Stimulated activated CD8-positive, alpha-beta memory T cell treated with anti-CD3 and anti-CD28 coated beads, Interleukin-7, amount 100 ng/mL, for 4 hours (primary cell): ENCODE measurements around the gene PIP5KL1.

ENCODE experiments used
- DNase-seq, 2 donors: peaks; one replicate each; pipeline ENCODE4 v3.0.0-alpha.2; 2020; ENCODE audit warnings: low read depth in 2 of 2

PIP5KL1 gene

GRCh38 chr9:127931092-127931881, 710 bp upstream of the PIP5KL1 start:
- no peak for DNase-seq

GRCh38 chr9:127929625-127929979, 975 bp downstream of the PIP5KL1 start:
- no peak for DNase-seq

- no peak for DNase-seq
Measured at GRCh38 chr9:127928676-127929624, 1.6 kb downstream of the PIP5KL1 start.

- DNase-seq = no peak
Measured at GRCh38 chr9:127927988-127928675, 2.4 kb downstream of the PIP5KL1 start.

DNA sequence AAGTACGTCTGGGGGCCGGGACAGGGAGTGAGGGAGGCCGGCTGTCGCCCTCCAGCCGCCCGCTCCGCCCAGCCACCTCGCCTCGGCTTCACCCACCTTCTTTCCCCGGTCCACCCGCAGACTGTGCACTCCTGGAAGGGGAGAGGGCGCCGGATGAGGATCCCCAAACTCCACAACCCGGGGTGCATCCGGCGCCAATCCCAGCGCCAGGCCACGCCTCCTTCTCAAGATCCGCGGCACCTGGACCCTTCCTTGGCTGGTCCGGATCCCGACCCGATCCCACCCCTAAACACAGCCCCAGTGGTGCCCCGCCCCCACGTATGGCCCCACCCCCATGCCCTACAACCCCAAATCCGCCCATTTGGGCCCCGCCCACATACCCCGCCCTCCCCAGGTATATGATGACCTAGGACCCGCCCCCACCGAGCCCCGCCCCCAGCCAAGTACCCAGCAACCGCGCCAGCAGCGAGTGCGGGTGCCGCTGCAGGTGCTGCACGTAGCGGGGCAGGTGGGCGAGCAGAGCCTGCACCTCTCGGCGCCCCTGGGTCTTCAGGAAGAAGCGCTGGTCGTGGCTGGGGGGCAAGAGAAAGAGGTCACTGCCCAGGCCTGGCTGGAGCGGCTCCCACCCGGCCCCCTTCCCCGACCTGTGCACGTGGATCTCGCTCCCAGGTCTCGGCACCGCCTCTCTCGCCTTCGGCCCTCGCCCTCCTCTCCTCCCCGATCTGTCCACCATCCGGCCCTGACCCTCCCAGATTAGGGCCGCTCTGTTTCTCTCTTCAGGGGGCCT, 3.2 kb downstream of the PIP5KL1 start:
- peak; percentile 60 to 68 for DNase-seq

DNA sequence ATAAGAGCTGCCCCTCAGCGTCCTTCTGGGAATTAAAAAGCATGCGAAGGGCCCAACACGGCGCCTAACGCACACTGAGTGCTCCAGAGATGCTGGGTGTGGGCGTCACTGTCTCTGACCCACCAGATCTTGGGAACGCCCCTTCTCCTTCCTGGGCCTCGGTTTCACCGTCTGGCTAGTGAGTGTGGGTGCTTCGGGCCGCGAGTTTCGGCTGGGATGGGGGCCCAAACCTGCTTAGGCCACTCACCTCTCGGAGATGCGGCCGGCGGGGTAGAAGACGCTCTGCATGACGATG, 3.7 kb downstream of the PIP5KL1 start:
- DNase-seq = no peak

DNA sequence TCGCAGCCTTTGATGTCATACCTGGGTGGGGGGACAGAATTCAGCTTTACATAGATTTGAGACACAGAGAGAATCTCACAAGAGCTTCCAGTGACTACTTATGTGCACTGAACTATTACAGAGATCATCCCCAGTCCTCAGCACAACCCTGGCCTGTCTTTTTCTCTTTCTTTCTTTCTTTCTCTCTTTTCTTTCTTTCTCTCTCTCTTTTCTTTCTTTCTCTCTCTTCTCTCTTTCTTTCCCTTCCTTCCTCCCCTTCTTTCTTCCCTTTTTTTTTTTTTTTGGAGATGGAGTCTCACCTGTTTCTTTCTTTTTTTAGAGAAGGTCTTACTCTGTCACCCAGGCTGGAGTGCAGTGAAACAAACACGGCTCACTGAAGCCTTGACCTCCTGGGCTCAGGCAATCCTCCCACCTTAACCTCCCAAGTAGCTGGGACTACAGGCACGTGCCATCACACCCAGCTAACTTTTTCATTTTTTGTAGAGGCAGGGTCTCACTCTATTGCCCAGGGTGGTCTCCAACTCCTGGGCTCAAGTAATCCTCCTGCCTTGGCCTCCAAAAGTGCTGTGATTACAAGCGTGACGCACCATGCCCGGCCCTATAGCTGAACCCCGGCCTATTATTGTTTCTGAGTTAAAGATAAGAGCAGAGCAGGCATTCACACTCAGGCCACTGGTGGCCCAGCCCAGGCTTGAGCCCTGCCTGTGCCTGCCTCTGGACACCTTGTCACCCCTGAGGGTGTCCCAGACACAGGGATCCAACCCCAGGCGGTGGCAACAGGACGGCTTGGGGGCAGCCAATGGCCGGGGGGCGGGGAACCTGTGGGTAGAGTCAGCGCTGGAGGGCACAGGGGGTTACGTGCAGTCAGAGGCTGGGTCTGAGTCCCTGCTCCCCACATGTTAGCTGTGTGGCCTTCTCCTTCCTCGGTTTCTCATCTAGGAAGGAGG, 4.3 kb downstream of the PIP5KL1 start:
- no peak for DNase-seq

- DNase-seq = no peak
Measured at GRCh38 chr9:127924736-127925444, 5.7 kb downstream of the PIP5KL1 start.

DNA sequence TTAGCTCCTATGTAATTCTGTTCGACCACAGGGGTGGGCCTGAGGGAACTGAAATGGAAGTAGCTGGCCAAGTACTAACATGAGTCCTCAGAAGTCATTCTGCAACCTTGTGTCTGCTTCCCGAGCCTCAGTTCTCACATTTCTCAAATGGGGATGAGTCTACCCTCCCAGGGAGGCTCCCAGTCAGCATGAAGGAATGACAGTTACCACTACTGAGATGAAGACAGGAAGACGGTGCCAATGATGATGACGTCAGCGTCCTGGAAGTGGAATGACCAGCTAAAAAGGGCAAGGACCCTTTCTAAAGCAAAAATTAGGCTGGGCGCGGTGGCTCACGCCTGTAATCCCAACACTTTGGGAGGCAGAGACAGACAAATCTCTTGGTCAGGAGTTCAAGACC, 6.8 kb downstream of the PIP5KL1 start:
- DNase-seq = no peak

DNA sequence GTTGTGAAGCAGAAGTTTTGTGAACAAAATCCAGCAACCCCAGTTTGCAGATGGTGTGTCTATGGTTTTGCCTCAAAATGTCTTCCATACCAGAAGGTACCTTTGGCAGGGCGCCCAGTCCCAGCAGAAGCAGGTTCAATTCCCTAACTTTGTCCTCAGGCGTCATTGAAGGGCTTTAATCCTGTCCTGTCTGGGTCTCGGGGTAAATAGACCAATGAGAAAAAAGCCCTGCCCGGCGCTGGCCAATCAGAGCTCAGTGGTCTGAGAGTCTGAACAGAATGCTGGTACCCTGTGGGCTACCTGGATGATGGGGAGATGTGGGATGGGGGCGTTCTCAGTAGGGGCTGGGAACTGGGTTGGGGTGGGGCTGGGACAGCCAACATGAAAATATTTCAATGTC, 7.5 kb downstream of the PIP5KL1 start:
- DNase-seq = no peak

- DNase-seq = peak; percentile 60 to 61
Measured at GRCh38 chr9:127921557-127922120, 8.9 kb downstream of the PIP5KL1 start.

- no peak for DNase-seq
Measured at GRCh38 chr9:127920794-127921193, 9.8 kb downstream of the PIP5KL1 start.

DNA sequence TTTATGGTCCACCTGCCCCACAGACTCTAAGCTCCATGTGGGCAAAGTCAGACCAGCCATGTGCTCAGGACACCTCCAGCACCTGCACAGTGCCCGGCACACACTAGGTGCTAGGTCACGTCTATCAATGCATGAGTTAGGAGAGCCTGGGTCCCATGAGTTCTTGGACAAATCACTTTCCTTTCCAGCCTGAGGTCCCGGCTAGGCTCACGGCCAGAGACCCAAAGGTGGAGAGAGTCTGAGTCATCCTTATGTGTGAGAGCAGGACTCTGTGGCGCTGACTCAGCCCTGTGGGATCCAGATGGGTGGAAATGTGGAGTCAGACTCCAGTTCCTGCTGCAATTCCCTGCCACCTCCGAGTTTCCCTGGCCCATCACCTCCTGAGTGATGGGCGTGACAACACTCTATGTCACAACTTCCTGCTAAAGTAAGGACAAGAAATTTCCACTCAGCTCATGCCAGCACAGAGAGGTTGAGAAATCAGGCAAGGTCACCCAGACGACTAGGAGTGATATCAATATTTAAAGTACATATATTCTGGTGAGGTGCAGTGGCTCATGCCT, 11.2 kb downstream of the PIP5KL1 start:
- DNase-seq = no peak

GRCh38 chr9:127918183-127919107, 12.1 kb downstream of the PIP5KL1 start:
- DNase-seq = no peak

DNA sequence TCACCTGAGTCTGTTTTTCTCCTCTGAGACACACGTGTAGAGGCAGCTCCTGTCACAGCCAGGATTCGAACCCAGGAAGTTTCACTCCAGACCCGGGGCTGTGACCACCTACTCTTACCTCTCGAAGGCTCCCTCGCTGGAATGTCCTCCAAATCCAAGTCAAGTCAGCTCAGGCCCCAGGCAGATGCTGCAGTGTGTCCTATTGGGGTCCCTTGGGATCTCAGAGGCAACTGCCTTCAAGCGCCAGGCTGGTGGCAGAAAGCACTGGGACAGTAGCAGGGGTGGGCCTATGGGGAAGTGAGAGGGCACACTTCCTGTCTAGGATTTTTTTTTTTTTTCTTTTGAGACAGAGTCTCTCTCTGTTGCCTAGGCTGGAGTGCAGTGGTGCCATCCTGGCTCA, 13.0 kb downstream of the PIP5KL1 start:
- no peak for DNase-seq

DNA sequence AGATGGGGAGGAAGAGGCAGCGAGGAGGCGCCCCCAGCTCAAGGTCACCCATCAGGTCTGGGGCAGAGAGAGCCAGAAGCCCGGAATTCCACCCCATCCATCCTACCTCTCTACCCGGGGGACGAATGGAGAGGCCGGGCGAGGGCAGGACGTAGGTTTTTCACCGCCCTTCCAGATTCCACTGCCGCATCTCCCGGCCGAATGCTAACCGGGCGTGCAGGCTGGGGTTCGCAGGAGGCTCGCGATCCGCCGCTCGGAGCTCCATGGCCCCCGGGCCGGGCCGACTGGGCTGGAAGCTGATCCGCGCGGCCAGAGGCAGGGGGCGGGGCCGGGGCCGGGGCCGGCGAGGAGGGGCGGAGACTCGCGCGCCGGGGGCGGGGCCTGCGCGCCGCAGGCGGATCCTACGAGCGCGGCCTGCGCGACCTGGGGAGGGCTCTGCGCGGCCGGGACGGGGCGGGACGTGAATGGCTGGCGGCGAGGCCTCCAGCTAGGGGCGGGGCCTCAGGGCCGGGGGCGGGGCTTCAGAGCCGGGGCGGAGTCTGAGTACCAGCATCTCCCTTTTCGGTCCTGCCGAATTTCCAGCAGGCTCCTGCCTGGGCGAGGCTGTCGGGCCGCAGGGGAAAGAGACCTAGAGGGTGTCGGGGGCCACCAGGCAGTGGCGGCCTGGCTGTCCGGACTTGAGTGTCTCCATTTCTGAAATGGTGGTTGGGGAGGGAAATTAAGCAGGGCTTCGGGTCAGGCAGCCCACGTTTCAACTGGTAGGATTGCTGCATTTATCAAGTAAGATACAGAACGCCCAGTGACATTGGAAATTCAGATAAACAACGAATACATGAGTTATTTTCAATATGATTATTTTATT, 13.6 kb downstream of the PIP5KL1 start, which contains the start of gene ST6GALNAC4:
ST6GALNAC4 (minus strand) TSS at position 322 of the 862 bp plus-strand sequence. CDS start 622 bp downstream, outside the sequence.
- peak; percentile 88 to 92 for DNase-seq
